ENCODE measurements around the gene RNF213. TPM values are rescaled to one million over a fixed set of nuclear protein-coding genes. Genes with fewer than 3 reads are reported as not detected.

Gene RNF213
- total RNA-seq, 3 donors from 2014 or later, result 96.0 to 111 (median 101) TPM

DNA sequence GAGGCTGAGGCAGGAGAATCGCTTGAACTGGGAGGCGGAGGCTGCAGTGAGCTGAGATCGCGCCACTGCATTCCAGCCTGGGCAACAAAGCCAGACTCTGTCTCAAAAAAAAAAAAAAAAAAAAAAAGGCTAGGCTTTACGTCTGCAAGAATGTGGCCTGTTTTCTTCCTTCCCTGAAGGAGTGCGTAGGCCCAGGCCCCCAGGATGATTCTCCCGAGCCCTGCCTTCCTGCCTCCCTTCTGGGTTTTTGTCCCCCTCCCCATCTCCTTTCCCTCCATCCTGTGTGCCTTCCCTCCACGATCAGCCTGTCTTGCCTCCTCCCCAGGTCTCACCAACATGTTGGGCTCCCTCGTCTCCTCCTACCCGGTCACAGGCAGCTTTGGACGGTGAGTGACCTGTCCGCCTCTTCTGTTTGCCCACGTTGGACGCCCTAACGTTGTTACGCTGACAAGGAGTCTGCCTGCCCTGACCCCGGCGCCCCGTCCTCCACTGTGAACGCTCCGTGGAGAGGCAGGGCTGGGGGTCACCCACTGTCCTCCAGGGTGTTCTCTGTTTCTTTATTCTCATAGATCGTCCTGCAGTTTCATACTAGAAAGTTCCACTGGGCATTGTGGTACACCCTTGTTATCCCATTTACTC lies 15.7 kb upstream of the RNF213 start:
- Histone ChIP-seq H3K4me3 (no peak overlapping the region), H3K27me3 (no peaks in the 10 kb centered on the region), H3K4me1 (no peaks in the 10 kb centered on the region), H3K9me3 (no peaks in the 10 kb centered on the region), H3K36me3 (peaks cover 14% of the 10 kb centered on the region), H3K27ac (no peak overlapping the region)
- TF ChIP-seq POLR2A (IDR thresholded peaks at IDR 0.05), result no peak
- TF ChIP-seq, protein P1, sequence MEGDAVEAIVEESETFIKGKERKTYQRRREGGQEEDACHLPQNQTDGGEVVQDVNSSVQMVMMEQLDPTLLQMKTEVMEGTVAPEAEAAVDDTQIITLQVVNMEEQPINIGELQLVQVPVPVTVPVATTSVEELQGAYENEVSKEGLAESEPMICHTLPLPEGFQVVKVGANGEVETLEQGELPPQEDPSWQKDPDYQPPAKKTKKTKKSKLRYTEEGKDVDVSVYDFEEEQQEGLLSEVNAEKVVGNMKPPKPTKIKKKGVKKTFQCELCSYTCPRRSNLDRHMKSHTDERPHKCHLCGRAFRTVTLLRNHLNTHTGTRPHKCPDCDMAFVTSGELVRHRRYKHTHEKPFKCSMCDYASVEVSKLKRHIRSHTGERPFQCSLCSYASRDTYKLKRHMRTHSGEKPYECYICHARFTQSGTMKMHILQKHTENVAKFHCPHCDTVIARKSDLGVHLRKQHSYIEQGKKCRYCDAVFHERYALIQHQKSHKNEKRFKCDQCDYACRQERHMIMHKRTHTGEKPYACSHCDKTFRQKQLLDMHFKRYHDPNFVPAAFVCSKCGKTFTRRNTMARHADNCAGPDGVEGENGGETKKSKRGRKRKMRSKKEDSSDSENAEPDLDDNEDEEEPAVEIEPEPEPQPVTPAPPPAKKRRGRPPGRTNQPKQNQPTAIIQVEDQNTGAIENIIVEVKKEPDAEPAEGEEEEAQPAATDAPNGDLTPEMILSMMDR (IDR thresholded peaks at IDR 0.05), result no peak
- TF ChIP-seq POLR2AphosphoS5 (IDR thresholded peaks at IDR 0.05), result no peak
- no peak for DNase-seq (ENCODE audit: low spot score in 2 of 2)
- intact Hi-C loops (cut with DNase I; ENCODE audit: low total_unique reads), result no loop called here

DNA sequence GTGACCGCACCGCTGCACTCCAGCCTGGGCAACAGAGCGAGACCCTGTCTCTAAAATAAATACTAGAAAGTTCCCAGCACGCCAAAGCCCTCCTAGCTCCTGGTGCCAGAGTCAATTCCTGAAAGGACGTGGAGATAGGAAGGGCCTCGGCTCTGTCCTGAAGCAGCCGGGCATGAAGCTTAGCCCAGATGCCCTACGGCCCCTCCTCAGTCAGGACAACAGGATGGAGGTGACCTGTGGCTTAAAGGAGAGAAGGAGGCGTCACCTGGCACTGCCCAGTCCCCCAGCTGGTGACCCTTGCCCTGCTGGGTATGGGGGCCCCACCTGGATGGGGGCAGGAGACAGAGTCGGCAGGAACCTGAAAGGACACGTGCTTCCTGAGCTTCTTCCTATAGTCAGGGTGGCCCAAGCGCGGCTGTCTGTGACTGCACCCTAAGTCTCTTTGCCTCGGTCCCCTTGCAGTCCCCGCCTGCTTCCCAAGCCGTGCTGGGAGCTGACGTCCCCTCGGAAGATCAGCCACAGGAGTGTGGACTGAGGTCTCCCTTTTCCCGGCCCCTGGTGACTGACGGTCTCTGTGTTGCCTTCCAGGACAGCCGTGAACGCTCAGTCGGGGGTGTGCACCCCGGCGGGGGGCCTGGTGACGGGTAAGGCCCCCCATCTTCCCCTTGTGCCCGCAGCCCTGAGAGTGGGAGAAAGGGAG lies 14.9 kb upstream of the RNF213 start:
- H3K27ac ChIP-seq, result no peak overlapping the region

DNA sequence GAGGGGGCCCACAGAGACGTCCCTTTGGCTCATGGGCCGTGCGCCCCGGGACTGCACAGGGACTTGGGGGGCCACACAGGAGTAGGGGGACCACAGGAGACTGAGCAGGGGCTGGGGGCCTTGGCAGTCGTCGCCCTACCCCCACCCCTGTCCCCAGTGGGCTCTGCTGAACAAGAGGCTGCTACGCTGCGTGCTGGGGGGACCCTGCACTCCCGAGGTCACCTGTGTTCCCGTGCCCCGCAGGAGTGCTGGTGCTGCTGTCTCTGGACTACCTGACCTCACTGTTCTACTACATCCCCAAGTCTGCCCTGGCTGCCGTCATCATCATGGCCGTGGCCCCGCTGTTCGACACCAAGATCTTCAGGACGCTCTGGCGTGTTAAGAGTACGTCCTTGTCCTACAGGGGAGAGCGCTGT lies 14.4 kb upstream of the RNF213 start:
- Histone ChIP-seq H3K36me3 (peaks cover 14% of the 10 kb centered on the region), H3K27me3 (no peaks in the 10 kb centered on the region), H3K4me1 (no peaks in the 10 kb centered on the region), H3K4me3 (no peak overlapping the region), H3K9me3 (no peaks in the 10 kb centered on the region), H3K27ac (no peak overlapping the region)
- intact Hi-C loops (cut with DNase I; ENCODE audit: low total_unique reads), result no loop called here
- TF ChIP-seq POLR2A (IDR thresholded peaks at IDR 0.05), result no peak
- TF ChIP-seq POLR2AphosphoS5 (IDR thresholded peaks at IDR 0.05), result no peak
- TF ChIP-seq, protein P1 (IDR thresholded peaks at IDR 0.05), result no peak
- no peak for DNase-seq (ENCODE audit: low spot score in 2 of 2)

More for the DNA sequence above, 14.9 kb upstream of the RNF213 start:
- H3K4me1 ChIP-seq, result no peaks in the 10 kb centered on the region
- no peaks in the 10 kb centered on the region for H3K27me3 ChIP-seq
- peaks cover 14% of the 10 kb centered on the region for H3K36me3 ChIP-seq
- intact Hi-C loops (cut with DNase I; ENCODE audit: low total_unique reads), result no loop called here
- H3K4me3 ChIP-seq, result no peak overlapping the region
- H3K9me3 ChIP-seq, result no peaks in the 10 kb centered on the region
- TF ChIP-seq, protein P1 (IDR thresholded peaks at IDR 0.05), result no peak
- TF ChIP-seq POLR2AphosphoS5 (IDR thresholded peaks at IDR 0.05) (no peak), POLR2A (IDR thresholded peaks at IDR 0.05) (no peak)
- no peak for DNase-seq (ENCODE audit: low spot score in 2 of 2)

DNA sequence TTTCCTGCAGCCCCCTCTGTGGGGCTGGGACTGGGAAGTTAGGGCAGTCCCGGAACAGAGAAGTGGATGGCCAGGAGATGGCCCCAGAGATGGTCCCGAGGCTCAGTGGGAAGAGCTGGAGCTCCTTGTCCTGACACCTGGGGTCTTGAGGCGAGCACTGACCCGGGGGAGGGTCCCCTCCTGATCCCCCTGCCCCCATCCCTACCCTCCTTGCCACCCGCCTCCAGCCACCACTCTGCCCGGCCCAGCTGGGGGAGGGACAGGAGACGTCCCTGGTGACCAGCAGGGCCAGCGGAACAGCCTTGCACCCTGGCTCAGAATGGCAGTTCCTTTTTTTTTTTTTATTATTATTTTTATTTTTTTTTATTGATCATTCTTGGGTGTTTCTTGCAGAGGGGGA lies 13.9 kb upstream of the RNF213 start:
- no peak overlapping the region for H3K27ac ChIP-seq
- no peaks in the 10 kb centered on the region for H3K9me3 ChIP-seq
- no peaks in the 10 kb centered on the region for H3K27me3 ChIP-seq
- no peak overlapping the region for H3K4me3 ChIP-seq
- no peaks in the 10 kb centered on the region for H3K4me1 ChIP-seq
- DNase-seq (ENCODE audit: low spot score in 2 of 2), result no peak
- H3K36me3 ChIP-seq, result peaks cover 14% of the 10 kb centered on the region
- intact Hi-C loops (cut with DNase I; ENCODE audit: low total_unique reads), result no loop called here
- TF ChIP-seq, protein P1 (IDR thresholded peaks at IDR 0.05), result no peak
- TF ChIP-seq POLR2AphosphoS5 (IDR thresholded peaks at IDR 0.05), result no peak
- TF ChIP-seq POLR2A (IDR thresholded peaks at IDR 0.05), result no peak

DNA sequence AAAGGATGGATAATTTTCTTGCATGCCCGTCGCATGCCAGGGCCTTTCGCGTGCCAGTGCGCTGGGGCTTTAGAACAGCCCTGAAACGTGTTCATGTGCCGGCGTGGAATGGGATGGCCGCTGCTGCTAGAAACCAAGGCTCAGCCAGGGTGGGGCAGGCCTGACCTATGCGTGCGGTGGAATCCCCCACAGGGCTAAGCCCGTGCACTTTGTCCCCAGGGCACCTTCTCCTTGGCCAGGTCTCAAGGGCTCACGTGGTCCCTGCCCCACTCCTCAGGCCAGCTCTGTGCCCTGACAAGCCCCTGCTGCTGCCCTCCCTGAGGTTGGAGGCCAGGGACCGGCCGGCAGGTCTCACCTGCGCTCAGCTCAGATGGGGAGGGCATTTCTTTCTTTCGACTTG lies 13.1 kb upstream of the RNF213 start:
- H3K4me3 ChIP-seq, result no peak overlapping the region
- no peak for DNase-seq (ENCODE audit: low spot score in 2 of 2)
- H3K27me3 ChIP-seq, result no peaks in the 10 kb centered on the region
- no peaks in the 10 kb centered on the region for H3K4me1 ChIP-seq
- no peak for TF ChIP-seq POLR2A (IDR thresholded peaks at IDR 0.05)
- TF ChIP-seq, protein P1 (IDR thresholded peaks at IDR 0.05), result no peak
- no peak for TF ChIP-seq POLR2AphosphoS5 (IDR thresholded peaks at IDR 0.05)
- H3K9me3 ChIP-seq, result no peaks in the 10 kb centered on the region
- no peak overlapping the region for H3K27ac ChIP-seq
- peaks cover 10% of the 10 kb centered on the region for H3K36me3 ChIP-seq
- intact Hi-C loops (cut with DNase I; ENCODE audit: low total_unique reads), result no loop called here
